ENCODE measurements around the gene PLEKHA8. TPM values are rescaled to one million over a fixed set of nuclear protein-coding genes. Genes with fewer than 3 reads are reported as not detected.

Gene PLEKHA8
- total and polyA plus RNA-seq, 12 donors, result 2.1 to 14.5 (median 6.3) TPM

GRCh38 chr7:30012757-30013156 lies 15.5 kb upstream of the PLEKHA8 start:
- no peak overlapping the region for H3K4me3 ChIP-seq
- H3K9me3 ChIP-seq (replicated peaks in 1 of 3), result no peaks in the 10 kb centered on the region
- WGBS, 4 donors, result 83 to 92% (median 87%) methylated on average over 3 of the region's 3 CpGs
- TF ChIP-seq POLR2A (IDR thresholded peaks at IDR 0.05) (no peak), CTCF (IDR thresholded peaks at IDR 0.05) (no peak)
- H3K4me1 ChIP-seq (replicated peaks in 1 of 2), result no peaks in the 10 kb centered on the region
- H3K27me3 ChIP-seq, result no peaks in the 10 kb centered on the region
- no peak overlapping the region for H3K27ac ChIP-seq
- DNase-seq, result no peak
- intact Hi-C loops (cut with DNase I), result no loop called here
- no peaks in the 10 kb centered on the region for H3K36me3 ChIP-seq (replicated peaks in 1 of 2)

- no peak for DNase-seq
- intact Hi-C loops (cut with DNase I), result no loop called here
- Histone ChIP-seq H3K36me3 (replicated peaks in 1 of 2) (peaks cover 0 to 6% of the 10 kb centered on the region in 2 donors), H3K9me3 (replicated peaks in 1 of 3) (no peaks in the 10 kb centered on the region), H3K4me1 (replicated peaks in 1 of 2) (peaks cover 0 to 6% of the 10 kb centered on the region in 2 donors), H3K27ac (no peak overlapping the region), H3K27me3 (no peaks in the 10 kb centered on the region), H3K4me3 (no peak overlapping the region)
- no peak for TF ChIP-seq CTCF (IDR thresholded peaks at IDR 0.05)
- no peak for TF ChIP-seq POLR2A (IDR thresholded peaks at IDR 0.05)
Measured at GRCh38 chr7:30018451-30018850, 9.8 kb upstream of the PLEKHA8 start.

GRCh38 chr7:30019387-30019786 lies 8.8 kb upstream of the PLEKHA8 start:
- TF ChIP-seq CTCF (IDR thresholded peaks at IDR 0.05) (no peak), POLR2A (IDR thresholded peaks at IDR 0.05) (no peak)
- DNase-seq, result no peak
- Histone ChIP-seq H3K36me3 (replicated peaks in 1 of 2) (peaks cover 0 to 6% of the 10 kb centered on the region in 2 donors), H3K4me1 (replicated peaks in 1 of 2) (peaks cover 0 to 11% of the 10 kb centered on the region in 2 donors), H3K4me3 (no peak overlapping the region), H3K27ac (no peak overlapping the region), H3K9me3 (replicated peaks in 1 of 3) (no peaks in the 10 kb centered on the region), H3K27me3 (no peaks in the 10 kb centered on the region)
- 79 to 88% (median 83%) methylated on average over 1 of the region's 1 CpG for WGBS, 4 donors
- intact Hi-C loops (cut with DNase I), result no loop called here

- Histone ChIP-seq H3K4me3 (no peak overlapping the region), H3K9me3 (replicated peaks in 1 of 3) (no peaks in the 10 kb centered on the region), H3K36me3 (replicated peaks in 1 of 2) (peaks cover 0 to 6% of the 10 kb centered on the region in 2 donors), H3K27ac (no peak overlapping the region), H3K27me3 (no peaks in the 10 kb centered on the region), H3K4me1 (replicated peaks in 1 of 2) (peaks cover 0 to 11% of the 10 kb centered on the region in 2 donors)
- intact Hi-C loops (cut with DNase I), result no loop called here
- 95 to 100% (median 97%) methylated on average over 1 of the region's 1 CpG for WGBS, 4 donors
- no peak for DNase-seq
- TF ChIP-seq POLR2A (IDR thresholded peaks at IDR 0.05) (no peak), CTCF (IDR thresholded peaks at IDR 0.05) (no peak)
Measured at GRCh38 chr7:30019960-30020359, 8.3 kb upstream of the PLEKHA8 start.

Data from adrenal gland (tissue), 12 donors.